DMS53 treated with DMSO at 0.1 percent for 48 hours (cell line): ENCODE results near the gene NDUFS2.
A peak's percentile ranks its signal among the peaks of the same experiment; 100 is the strongest.

Source experiments
- DNase-seq: peaks from one replicate; lab custom pipeline; 2025; ENCODE audit not compliant: unreplicated experiment; lab: John Stamatoyannopoulos, UW

Gene NDUFS2

DNA sequence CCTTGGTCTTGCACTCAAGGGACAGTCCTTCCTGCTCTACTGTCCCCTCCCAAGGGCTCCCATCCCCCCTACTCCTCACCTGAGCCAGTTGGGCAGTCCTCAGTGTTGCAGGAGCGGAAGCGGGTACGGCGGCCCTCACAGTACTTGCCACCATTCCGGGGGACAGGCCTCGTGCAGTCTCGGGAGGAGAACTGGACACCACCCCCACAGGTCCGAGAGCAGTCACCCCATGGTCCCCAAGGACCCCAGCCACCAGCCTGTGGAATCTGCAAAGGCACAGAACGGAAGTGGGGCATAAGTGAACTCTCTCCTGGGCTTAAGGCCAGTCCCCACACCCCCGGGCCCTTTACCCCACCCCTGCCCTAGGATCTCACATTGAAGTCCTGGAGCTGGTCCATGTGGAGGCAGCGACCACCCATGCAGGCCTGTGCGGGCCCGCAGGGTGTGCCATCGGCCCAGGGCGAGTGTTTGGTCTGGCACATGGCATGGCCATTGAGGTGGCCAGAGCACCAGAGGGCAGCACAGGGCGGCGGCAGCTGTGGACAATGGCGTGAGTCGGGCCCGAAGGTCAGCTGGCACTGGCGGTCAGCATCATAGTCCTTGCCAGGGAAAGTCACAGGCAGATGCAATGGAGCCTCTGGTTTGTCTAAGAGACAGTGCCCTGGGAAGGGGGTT, 8.5 kb upstream of the NDUFS2 start:
- no peak for DNase-seq

DNA sequence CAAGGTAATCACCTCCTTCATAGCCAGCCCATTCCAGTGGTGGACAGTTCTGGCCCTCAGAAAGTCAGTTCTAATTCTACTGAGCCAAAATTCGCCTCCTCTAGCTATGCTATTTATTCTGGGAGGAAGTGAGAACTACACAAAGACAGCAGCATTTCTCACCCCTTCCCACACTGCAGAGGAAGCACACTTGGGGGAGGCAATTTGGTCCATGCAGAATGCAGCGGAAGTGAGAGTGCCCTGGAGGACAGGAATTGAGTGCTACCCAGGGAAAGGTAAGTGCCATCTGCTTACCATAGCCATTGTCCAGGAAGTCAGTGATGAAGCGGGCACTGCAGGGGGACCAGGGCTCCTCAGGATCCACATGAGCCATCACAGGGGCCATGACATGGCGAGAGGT, 7.0 kb upstream of the NDUFS2 start:
- DNase-seq: no peak

DNA sequence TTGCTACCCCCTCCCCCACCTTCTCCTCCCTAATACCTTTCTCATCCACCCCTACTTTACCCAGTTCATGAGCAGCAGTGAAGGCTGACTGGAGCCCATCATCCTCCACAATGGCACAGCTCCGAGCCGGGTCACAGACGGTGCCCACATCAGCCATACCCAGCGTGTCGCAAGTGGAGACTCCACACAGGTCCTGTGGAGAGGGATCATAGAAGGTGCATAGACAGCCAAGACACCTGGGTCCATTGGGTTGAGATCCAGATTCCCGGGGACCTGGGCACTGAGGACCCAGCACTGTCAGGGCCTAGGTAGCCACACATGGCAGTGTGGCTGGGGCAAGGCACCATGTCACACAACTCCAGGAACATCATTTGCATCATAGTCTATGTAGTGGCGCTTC, 6.1 kb upstream of the NDUFS2 start:
- no peak for DNase-seq

DNA sequence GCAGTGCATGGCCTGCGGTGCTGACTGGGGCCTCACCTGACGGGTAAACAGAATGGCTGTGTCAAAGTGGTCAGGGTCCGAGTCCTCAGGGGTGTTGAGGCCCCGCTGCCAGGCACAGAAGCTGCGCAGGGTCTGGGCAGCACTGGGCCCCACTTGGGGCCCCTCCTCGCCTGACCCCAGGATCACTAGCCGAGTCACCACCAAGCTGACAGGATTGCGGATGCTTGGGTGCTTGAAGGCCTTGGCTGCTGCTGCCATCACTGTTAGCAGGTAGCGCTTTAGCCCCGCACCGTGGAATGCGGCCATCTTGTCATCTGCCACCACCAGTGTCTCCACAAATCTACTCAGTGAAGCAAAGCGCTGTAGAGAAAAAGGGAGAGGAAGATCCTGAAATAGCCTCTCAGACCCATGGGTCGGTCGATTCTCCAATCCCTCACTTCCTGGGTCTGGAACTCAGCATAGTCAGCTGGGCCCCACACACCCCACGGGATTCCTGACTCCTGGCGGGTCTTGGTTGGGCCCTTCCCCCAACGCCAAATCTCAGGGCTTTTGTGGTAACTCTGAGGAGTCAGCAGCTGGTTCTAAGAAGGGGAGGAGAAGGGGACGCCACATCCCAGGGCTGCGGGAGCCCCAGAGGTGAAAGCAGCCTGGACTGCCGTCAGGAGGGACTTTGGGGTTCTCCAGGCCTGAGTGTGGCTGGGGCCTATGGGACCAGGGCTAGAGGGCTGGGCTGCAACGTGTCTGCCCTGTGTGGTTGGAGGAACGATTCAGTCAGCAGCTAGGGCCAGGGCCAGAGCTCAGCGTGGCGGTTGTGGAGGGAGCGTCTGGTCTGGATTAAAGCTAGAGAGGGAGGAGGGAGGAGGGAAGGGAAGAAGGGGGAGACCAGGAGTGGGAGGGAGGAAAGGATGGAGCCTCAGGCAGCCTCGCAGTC, 5.4 kb upstream of the NDUFS2 start:
- no peak for DNase-seq

DNA sequence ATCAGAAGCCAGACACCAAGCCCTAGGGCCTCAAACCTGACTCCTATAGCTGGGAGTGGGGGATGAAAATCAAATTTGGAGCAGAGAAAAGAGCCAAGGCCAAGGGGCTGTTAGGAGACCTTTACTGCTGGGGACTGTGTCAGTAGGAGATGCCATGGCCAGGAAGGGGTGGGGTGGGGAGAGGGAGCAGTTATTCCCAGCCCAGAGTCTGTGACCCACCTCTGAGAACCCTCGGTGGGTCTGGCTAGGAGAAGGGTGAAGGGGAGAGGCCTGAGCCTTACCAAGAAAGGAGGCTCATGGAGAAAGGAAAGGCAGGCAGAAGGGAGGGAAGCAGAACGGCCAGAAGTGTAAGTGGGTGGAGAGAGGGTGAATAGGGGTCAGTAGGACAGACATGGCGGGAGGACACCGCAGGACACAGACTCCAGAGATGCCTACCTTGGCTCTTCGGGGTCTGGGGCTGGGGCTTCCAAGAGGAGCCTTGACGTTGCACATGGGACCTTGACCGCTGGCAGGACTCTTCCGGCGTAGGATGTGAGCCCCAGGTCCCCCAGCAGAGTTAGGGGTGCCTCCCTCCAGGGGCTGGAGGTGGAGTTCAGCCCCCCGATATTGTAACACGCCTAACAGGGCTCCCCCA, 4.5 kb upstream of the NDUFS2 start:
- no peak for DNase-seq

DNA sequence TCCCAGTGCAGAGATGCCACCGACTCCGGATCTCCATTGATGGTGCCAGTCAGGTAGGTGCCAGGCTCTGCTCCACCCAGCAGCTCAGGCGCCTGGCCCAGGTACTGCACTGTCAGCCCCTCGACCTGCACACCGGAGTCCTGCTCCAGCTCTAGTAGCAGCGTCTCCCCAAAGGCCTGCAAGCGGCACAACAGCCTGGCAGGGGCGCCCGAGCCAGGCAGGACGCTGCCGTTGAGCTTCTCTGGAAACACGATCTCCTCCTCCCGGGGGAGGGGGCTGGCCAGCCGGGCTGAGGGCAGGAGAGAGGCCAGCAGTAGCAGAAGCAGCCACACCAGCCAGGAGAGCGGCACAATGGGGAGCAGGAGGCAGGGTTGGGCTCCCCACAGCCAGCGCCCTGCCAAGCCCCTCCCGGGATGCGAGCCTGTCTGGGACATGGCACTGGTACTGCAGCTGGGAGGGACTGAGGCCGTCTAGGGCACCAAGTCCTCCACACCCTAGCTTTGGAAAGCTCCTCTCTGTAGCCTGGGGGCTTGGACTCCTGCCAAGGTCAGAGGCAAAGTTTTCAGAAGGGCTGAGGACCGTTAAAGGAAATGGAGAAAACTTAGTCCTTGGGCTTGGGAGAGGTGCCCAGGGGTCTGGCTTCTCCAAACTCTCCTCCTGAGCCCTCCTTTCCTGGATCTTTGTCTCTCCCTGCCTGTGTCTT, 3.8 kb upstream of the NDUFS2 start:
- DNase-seq: no peak

DNA sequence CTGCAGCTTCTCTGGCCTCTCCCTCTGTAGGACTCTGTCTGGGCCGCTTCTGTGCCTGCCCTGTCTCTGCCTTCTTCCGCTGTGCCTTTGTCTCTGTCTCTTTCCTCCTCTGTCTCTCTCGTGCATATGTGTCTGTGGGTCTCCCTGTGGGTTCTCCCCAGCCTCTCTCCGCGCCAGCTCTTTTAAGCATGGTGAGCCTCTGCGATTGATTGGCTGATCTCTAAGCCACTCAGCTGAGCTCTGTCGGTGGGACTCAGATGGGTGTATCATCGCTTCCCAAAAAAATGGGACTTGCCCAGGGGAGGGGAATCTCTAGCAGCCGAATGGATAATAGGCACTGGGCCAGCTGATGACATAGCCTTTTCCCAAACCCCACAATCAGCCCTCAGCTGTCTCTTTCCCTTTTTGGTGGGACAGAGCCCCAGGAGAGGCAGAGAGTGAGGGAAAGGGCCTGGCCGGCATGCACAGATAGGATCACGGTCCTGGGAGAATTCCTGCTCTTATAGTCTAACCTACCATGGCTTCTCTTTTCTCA, 3.2 kb upstream of the NDUFS2 start, which contains the start of gene ADAMTS4:
ADAMTS4 (minus strand) TSS at position 158 of the 535 bp plus-strand sequence. CDS start 427 bp downstream, outside the sequence.
- DNase-seq: no peak

DNA sequence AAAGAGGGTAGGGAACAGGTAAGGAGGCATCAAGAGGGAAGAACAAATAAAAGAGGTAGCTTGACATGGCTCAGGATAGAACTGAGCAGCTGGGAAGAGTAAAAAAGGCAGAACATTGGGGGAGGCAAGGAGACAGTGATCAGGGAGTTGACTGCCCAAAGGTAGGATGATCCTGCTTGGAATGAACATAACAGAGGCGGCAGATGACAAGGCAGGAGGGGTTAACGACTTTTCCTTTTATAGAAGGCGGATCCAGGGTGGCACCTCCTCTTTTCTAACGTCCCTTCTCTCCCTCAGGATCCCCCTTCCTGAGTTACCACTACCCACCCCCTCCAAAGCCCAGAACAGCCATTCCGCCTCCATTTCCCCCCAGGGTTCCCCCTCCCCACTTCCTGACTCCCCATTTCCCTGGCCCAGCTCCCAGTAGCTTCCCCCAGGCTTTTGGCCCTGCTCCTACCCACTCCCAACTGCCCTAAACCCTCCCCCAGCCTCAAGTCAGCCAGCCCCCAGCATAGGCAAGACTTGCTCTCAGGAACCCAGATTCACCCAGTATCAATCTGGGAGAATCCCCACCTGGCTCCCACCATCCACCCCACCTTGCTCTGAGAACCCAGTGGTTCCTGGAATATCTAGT, 2.5 kb upstream of the NDUFS2 start:
- no peak for DNase-seq

DNA sequence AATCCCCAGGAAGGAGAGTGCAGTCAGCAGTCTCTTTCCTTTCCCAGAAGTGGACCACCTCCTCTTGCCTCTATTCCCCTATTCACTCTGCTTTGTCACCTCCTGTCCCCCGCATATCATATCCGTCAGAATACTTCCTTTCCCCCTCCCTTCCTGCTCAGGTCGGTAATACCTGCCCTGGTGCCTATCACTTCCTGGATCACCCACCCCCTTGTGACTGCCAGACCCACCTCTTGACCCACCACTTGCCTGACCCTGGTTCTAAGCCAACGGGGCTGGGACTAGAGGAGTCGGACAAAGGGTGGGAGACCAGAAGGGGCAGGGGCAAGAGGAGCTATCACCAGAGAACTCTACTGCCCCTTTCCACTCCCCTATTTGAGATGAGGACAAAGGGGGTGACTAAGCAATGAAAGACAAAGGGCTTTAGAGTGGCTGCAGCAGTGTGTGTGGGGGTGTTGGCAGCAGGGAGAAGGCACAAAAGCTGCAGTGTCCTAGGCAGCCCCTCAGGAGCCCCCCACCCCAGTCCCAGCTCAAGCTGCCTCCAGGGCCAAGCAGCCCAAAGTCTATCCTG, 1.7 kb upstream of the NDUFS2 start:
- no peak for DNase-seq

DNA sequence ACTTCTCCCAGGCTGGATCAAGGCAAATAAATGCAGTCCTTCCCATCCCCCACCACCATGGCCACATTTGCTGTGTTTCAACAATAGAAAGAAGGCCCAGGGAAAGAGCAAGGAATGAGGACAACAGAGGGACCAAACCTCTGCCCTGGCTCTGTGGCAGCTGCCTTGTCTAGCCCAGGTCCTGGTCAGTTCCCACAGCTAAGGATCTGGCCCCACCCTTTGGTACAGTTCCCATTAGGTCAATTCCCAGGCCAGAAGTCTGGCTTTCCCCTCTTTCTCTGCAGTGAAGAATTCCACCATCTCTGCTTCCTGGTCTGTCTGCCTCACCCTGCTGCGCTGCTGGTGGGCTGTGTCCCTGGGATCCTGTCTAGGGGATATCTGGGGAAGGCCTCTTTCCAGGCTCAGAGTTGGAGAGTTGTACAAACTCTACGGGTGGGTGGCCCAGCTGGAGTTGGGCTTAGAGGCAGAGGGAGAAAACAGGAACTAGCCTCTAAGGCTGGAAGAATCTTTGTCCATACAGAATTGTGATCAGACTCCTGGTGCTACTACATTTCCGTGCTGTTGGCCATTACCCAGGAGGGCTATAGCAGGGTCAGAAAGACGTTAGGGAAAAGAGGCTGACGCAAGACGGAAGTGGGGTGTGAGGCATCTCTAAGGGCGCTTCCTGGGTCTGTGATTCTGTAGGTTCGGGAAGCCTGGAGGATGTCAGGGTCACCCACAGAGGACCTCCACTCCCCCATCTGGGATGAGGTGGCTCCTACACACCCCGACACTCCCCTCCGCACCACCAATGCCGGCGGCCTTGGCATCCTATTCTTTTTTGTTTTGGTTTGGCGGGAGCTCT, 953 bp upstream of the NDUFS2 start:
- DNase-seq: no peak

DNA sequence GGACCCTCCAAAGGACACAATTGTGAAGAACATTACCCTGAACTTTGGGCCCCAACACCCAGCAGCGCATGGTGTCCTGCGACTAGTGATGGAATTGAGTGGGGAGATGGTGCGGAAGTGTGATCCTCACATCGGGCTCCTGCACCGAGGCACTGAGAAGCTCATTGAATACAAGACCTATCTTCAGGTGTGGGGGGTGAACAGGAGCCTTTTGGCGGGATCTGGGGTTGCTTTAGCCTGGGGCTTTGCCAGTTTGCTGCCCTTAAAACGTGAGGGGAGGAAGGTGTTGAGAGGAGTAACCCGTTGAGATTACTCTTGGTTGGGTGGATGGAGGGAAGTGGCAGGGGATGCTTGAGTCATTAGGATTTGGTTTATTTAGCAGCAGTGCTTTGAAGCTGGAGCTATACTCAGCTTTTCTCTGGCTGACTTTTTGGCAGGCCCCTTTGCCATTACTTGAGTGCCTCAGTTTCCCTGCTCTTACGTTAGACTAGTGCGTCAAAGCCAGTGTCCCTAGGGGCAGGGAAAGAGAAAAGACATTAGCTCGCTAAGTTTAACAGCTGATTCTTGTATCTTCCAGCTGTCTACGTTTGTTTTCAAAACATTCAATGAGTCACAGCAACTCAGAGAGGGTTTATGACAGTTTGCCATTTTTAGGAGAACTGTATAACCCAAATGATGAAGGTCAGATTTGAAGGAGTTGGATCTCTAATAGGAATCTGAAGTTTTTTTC, 4.4 kb downstream of the NDUFS2 start:
- DNase-seq: no peak

DNA sequence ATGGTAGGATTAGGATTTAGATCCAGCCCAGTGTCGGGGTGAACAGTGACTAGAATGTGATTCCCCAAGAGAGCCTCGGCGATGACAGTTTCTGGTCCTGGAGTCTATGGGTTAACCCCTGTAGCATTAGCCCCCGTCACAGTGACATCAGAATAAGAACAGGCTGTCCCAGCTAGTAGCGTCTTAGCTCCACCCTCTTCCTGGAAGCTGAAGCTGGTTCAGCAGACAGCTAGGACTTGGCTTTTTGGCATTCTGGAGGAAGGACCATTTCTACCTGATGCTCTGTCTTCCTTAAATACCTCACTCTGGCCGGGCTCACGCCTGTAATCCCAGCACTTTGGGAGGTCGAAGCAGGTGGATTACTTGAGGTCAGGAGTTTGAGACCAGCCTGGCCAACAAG, 5.0 kb downstream of the NDUFS2 start:
- no peak for DNase-seq

DNA sequence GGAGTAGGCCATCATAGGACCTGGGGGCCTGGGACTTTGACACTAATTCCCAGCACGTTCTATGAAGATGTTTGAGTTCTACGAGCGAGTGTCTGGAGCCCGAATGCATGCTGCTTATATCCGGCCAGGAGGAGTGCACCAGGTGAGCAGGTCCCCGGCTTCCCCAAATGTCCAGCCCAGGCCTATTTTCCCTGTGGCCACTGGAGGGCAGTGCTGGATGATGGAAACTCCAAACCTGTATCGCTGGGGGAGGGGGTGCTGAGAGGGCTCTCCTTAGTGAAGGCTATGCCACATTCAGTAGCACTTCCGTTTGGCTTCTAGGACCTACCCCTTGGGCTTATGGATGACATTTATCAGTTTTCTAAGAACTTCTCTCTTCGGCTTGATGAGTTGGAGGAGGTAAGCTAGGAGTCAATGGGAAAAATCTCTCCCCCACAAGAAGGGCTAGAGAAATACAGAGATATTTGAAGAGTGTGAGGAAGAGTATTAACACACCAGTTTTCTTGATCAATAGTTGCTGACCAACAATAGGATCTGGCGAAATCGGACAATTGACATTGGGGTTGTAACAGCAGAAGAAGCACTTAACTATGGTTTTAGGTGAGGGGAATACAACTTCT, 7.7 kb downstream of the NDUFS2 start:
- DNase-seq: peak; percentile 81

DNA sequence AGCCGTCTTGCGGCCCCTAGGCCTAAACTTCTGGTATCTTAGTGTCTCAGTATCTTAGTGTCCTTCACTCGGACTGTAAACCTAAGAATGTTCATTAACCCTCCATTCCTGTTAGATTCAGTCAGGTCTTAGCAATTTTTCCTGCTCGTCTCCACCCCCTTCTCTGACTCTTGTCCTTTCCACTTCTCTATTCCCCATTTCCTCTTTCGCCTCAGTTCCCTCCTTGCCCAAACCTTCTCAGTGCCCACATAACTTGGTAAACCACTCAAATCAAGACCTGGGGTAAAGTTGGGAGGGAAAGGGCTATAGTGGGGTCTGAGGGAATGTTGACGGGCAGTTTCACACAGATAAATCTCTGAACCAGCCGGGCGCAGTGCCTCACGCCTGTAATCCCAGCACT, 12.2 kb downstream of the NDUFS2 start:
- no peak for DNase-seq

DNA sequence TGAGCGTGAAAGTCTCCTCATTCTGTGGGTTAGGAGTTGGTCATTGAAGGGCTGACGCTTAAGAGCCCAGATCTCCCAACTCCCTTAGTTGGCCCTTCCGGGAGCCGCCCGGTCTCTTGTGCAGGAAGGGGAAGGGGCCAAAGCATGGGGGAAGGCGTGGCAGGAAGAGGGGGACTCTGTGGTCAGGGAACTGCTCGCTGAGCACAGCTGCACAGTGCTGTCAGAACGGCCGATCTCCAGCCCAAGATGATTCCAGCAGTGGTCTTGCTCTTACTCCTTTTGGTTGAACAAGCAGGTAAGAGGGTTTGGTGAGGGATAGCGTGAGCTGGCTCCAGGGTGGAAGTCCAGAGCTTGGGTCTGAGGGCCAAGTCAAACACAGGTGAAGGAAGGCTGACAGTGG, 12.9 kb downstream of the NDUFS2 start, which contains the start of gene FCER1G:
FCER1G (plus strand) TSS at position 220 of the 400 bp plus-strand sequence; CDS start at position 247, 27 bp downstream.
- DNase-seq: no peak

DNA sequence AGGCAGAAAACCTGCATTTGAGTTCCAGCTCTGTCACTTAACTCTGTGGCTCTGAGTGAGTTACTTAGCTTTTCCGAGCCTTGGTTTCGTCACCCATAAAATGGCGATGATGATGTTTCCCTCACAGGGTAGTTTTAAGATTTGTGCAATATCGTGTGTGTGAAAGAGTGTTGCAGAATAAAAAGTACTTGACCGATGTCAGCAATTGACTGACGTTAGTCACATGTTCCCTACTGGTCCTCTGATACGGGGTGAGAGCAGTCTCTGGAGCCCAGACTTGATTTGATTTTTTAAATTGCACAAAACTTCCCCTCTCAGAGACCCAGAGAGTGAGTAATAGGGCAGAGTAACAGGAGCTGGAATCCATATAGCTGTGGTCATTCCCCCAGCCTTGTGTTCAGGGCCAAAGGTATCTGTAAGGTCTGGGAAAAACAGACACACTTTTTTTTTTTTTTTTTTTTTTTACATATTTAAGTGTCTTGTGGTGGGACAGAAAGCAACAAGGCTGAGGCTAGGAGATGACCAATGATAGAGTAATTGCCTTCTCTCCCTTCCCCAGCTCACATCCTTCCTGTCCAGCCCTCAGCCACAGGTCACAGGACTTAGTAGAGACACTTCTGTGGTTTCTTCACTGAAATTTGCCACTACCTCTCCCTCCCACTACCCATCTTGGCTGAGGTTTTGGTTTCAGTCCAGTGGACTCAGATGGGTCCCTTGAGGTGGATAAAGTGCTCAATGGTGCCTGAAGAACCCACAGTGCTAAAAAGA, 15.0 kb downstream of the NDUFS2 start:
- no peak for DNase-seq

DNA sequence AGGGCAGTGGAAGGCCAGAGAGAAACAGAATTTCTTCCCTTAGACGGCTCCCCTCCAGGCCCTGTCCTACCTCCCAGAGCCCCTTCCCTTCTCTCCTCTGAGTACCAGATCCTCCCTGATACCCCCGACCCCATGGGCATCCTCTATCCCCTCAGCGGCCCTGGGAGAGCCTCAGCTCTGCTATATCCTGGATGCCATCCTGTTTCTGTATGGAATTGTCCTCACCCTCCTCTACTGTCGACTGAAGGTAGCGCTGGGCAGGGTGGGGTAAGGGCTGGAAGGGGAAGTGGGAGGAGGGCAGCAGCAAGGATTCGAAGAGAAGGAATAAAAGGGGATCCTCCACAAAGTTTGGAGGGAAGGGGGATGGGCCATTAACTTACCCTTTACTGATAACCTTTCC, 15.7 kb downstream of the NDUFS2 start:
- no peak for DNase-seq
